Measurements from ENCODE around the gene ZNF230. TPM values are rescaled to one million over a fixed set of nuclear protein-coding genes. Genes with fewer than 3 reads are reported as not detected.

Gene ZNF230
- total and polyA plus RNA-seq, 8 donors = 0.79 to 2.9 (median 2.0) TPM

DNA sequence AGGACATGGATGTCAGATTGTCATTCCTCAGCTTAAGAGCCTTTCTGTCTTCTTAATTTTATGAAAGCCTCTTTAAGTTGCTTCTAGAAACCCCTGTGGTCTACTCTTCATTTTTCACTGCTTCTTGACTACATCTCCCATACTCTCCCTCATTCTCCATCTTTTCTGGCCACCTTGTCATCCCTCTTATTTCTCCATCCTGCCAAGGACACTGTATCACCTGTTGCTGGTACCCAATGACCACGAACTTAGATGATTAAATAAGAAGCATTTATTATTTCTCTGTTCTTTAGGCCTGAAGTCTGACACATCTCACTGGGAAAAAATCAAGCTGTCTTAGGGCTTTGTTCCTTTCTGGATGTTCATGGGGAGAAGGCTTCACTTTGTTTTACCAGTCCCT lies 58.3 kb downstream of the ZNF230 start:
- H3K4me1 ChIP-seq = no peaks in the 10 kb centered on the region
- 82 to 90% methylated on average over 1 of the region's 1 CpG for WGBS, 2 donors
- intact Hi-C loops (cut with DNase I) = no loop called here
- TF ChIP-seq, protein P1, sequence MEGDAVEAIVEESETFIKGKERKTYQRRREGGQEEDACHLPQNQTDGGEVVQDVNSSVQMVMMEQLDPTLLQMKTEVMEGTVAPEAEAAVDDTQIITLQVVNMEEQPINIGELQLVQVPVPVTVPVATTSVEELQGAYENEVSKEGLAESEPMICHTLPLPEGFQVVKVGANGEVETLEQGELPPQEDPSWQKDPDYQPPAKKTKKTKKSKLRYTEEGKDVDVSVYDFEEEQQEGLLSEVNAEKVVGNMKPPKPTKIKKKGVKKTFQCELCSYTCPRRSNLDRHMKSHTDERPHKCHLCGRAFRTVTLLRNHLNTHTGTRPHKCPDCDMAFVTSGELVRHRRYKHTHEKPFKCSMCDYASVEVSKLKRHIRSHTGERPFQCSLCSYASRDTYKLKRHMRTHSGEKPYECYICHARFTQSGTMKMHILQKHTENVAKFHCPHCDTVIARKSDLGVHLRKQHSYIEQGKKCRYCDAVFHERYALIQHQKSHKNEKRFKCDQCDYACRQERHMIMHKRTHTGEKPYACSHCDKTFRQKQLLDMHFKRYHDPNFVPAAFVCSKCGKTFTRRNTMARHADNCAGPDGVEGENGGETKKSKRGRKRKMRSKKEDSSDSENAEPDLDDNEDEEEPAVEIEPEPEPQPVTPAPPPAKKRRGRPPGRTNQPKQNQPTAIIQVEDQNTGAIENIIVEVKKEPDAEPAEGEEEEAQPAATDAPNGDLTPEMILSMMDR (IDR thresholded peaks at IDR 0.05) = no peak
- no peaks in the 10 kb centered on the region for H3K9me3 ChIP-seq
- no peak overlapping the region for H3K27ac ChIP-seq
- no peak for FAIRE-seq
- no peak overlapping the region for H3K4me3 ChIP-seq
- H3K27me3 ChIP-seq = no peaks in the 10 kb centered on the region
- ATAC-seq = no peak
- H3K36me3 ChIP-seq = peaks cover 0 to 34% (median 4%) of the 10 kb centered on the region in 3 donors
- DNase-seq = no peak

Other genes starting within 250 kb of the ZNF230 start
- 10 to 100 TPM in 3 of 6 donors, 1 to 10 TPM in 3; 6.6 to 20.1 (median 10.5) TPM for gene SMG9, start 248.0 kb upstream of the ZNF230 start, total RNA-seq
- 10 to 100 TPM; 22.3 to 23.0 TPM for gene SMG9, start 248.0 kb upstream of the ZNF230 start, polyA plus RNA-seq
- 1 to 10 TPM in 3 of 6 donors, under 1 TPM in 3; 0.43 to 2.6 (median 0.82) TPM for gene KCNN4, start 222.0 kb upstream of the ZNF230 start, total RNA-seq
- 1 to 10 TPM; 1.3 to 1.5 TPM for gene KCNN4, start 222.0 kb upstream of the ZNF230 start, polyA plus RNA-seq
- gene LYPD5, start 200.5 kb upstream of the ZNF230 start, total RNA-seq = 1 to 10 TPM in 1 of 6 donors, under 1 TPM in 5; 0.09 to 1.2 (median 0.24) TPM
- gene LYPD5, start 200.5 kb upstream of the ZNF230 start, polyA plus RNA-seq = under 1 TPM; 0.42 to 0.49 TPM
- gene ZNF283, start 175.6 kb upstream of the ZNF230 start, total RNA-seq = 1 to 10 TPM; 3.0 to 7.7 (median 3.9) TPM
- 1 to 10 TPM; 1.9 to 2.0 TPM for gene ZNF283, start 175.6 kb upstream of the ZNF230 start, polyA plus RNA-seq
- 1 to 10 TPM in 2 of 6 donors, under 1 TPM in 4; 0.51 to 2.5 (median 0.73) TPM for gene ZNF404, start 119.0 kb upstream of the ZNF230 start, total RNA-seq
- gene ZNF404, start 119.0 kb upstream of the ZNF230 start, polyA plus RNA-seq = 1 to 10 TPM; 4.3 to 5.0 TPM
- 1 to 10 TPM; 2.7 to 8.7 (median 4.4) TPM for gene ZNF45, start 67.7 kb upstream of the ZNF230 start, total RNA-seq
- 1 to 10 TPM; 2.3 to 5.1 TPM for gene ZNF45, start 67.7 kb upstream of the ZNF230 start, polyA plus RNA-seq
- 1 to 10 TPM in 5 of 6 donors, under 1 TPM in 1; 0.98 to 3.9 (median 1.5) TPM for gene ZNF221, start 51.7 kb upstream of the ZNF230 start, total RNA-seq
- 1 to 10 TPM in 1 of 2 donors, under 1 TPM in 1; 0.65 to 1.3 TPM for gene ZNF221, start 51.7 kb upstream of the ZNF230 start, polyA plus RNA-seq
- gene ZNF155, start 18.8 kb upstream of the ZNF230 start, total RNA-seq = 1 to 10 TPM; 1.2 to 5.2 (median 2.9) TPM
- gene ZNF155, start 18.8 kb upstream of the ZNF230 start, polyA plus RNA-seq = 1 to 10 TPM; 2.9 to 7.3 TPM
- gene ZNF222, start 22.4 kb downstream of the ZNF230 start, total RNA-seq = 1 to 10 TPM; 1.2 to 1.7 (median 1.5) TPM
- gene ZNF222, start 22.4 kb downstream of the ZNF230 start, polyA plus RNA-seq = 1 to 10 TPM; 1.3 to 3.6 TPM
- 1 to 10 TPM in 5 of 6 donors, under 1 TPM in 1; 0.95 to 4.7 (median 1.7) TPM for gene ZNF223, start 49.1 kb downstream of the ZNF230 start, total RNA-seq
- 1 to 10 TPM; 2.5 to 4.4 TPM for gene ZNF223, start 49.1 kb downstream of the ZNF230 start, polyA plus RNA-seq
- 1 to 10 TPM in 1 of 6 donors, under 1 TPM in 5; 0.42 to 1.9 (median 0.85) TPM for gene ZNF284, start 69.2 kb downstream of the ZNF230 start, total RNA-seq
- under 1 TPM; 0.53 to 0.92 TPM for gene ZNF284, start 69.2 kb downstream of the ZNF230 start, polyA plus RNA-seq
- gene ZNF224, start 91.4 kb downstream of the ZNF230 start, total RNA-seq = 10 to 100 TPM in 4 of 6 donors, 1 to 10 TPM in 2; 5.4 to 16.4 (median 10.2) TPM
- 10 to 100 TPM; 11.9 to 22.6 TPM for gene ZNF224, start 91.4 kb downstream of the ZNF230 start, polyA plus RNA-seq
- gene ZNF225, start 110.4 kb downstream of the ZNF230 start, total RNA-seq = 1 to 10 TPM; 1.5 to 3.9 (median 1.8) TPM
- 1 to 10 TPM; 1.0 to 1.8 TPM for gene ZNF225, start 110.4 kb downstream of the ZNF230 start, polyA plus RNA-seq
- 1 to 10 TPM; 2.0 to 7.2 (median 4.1) TPM for gene ZNF234, start 138.6 kb downstream of the ZNF230 start, total RNA-seq
- gene ZNF234, start 138.6 kb downstream of the ZNF230 start, polyA plus RNA-seq = 1 to 10 TPM; 2.2 to 2.9 TPM
- 10 to 100 TPM in 1 of 6 donors, 1 to 10 TPM in 5; 4.8 to 11.7 (median 6.2) TPM for gene ZNF226, start 162.1 kb downstream of the ZNF230 start, total RNA-seq
- 10 to 100 TPM in 1 of 2 donors, 1 to 10 TPM in 1; 5.7 to 12.8 TPM for gene ZNF226, start 162.1 kb downstream of the ZNF230 start, polyA plus RNA-seq
- 1 to 10 TPM; 6.3 to 9.7 (median 8.6) TPM for gene ZNF227, start 209.6 kb downstream of the ZNF230 start, total RNA-seq
- 1 to 10 TPM; 2.9 to 4.2 TPM for gene ZNF227, start 209.6 kb downstream of the ZNF230 start, polyA plus RNA-seq